NCI-H226 (cell line): ENCODE data around the gene KLHL29.

Experiments
- DNase-seq: peaks from one replicate; pipeline ENCODE4 v3.0.0-alpha.2; 2015

Gene KLHL29

GRCh38 chr2:23583467-23583866 lies 198.5 kb downstream of the KLHL29 start:
- no peak for DNase-seq

- DNase-seq: no peak
Observed at GRCh38 chr2:23584054-23584745, 199.2 kb downstream of the KLHL29 start.

GRCh38 chr2:23585273-23586170 lies 200.5 kb downstream of the KLHL29 start:
- DNase-seq: no peak

- DNase-seq: no peak
Observed at GRCh38 chr2:23586741-23587306, 201.8 kb downstream of the KLHL29 start.

- no peak for DNase-seq
Observed at GRCh38 chr2:23587341-23587880, 202.4 kb downstream of the KLHL29 start.

GRCh38 chr2:23588106-23588505 lies 203.1 kb downstream of the KLHL29 start:
- no peak for DNase-seq

GRCh38 chr2:23588508-23589201 lies 203.7 kb downstream of the KLHL29 start:
- DNase-seq: no peak

- no peak for DNase-seq
Observed at GRCh38 chr2:23589220-23589647, 204.3 kb downstream of the KLHL29 start.

- DNase-seq: no peak
Observed at GRCh38 chr2:23589739-23590138, 204.8 kb downstream of the KLHL29 start.

GRCh38 chr2:23590241-23590869 lies 205.4 kb downstream of the KLHL29 start:
- no peak for DNase-seq

GRCh38 chr2:23591111-23591510 lies 206.1 kb downstream of the KLHL29 start:
- DNase-seq: no peak

- DNase-seq: no peak
Observed at GRCh38 chr2:23592061-23592685, 207.2 kb downstream of the KLHL29 start.

GRCh38 chr2:23592898-23593751 lies 208.1 kb downstream of the KLHL29 start:
- no peak for DNase-seq

GRCh38 chr2:23593752-23594459 lies 208.9 kb downstream of the KLHL29 start:
- no peak for DNase-seq

- no peak for DNase-seq
Observed at GRCh38 chr2:23594460-23594825, 209.5 kb downstream of the KLHL29 start.

- no peak for DNase-seq
Observed at GRCh38 chr2:23595021-23595420, 210.0 kb downstream of the KLHL29 start.

GRCh38 chr2:23595601-23596251 lies 210.7 kb downstream of the KLHL29 start:
- DNase-seq: no peak

GRCh38 chr2:23596316-23596885 lies 211.4 kb downstream of the KLHL29 start:
- DNase-seq: no peak

GRCh38 chr2:23597687-23598086 lies 212.7 kb downstream of the KLHL29 start:
- no peak for DNase-seq
